Stimulated activated CD8-positive, alpha-beta memory T cell treated with anti-CD3 and anti-CD28 coated beads, Interleukin-4, amount 100 ng/mL, for 4 hours (primary cell): Measurements from ENCODE around the gene C1orf167.

Source experiments
- DNase-seq, 2 donors: peaks; one replicate each; pipeline ENCODE4 v3.0.0-alpha.2; 2020; ENCODE audit warnings: low read depth in 2 of 2, low spot score in 1 of 2

C1orf167 gene

DNA sequence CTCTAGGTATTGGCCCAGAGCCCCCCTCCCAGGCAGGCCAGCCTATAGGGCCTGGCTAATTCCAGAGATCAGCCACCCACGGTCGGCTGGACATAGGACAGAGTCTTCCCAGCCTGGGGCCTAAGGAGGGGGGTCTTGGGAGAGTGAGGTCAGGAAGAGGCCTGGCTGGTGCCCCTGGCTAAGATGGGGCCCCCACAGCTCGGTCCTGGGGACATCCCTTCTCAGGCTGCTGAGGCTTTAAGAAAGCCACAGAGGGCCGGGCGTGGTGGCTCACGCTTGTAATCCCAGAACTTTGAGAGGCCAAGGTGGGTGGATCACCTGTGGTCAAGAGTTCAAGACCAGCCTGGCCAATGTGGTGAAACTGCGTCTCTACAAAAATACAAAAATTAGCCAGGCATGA, 2.5 kb downstream of the C1orf167 start:
- no peak for DNase-seq

- DNase-seq: no peak
Observed at GRCh38 chr1:11765661-11766428, 3.9 kb downstream of the C1orf167 start.

DNA sequence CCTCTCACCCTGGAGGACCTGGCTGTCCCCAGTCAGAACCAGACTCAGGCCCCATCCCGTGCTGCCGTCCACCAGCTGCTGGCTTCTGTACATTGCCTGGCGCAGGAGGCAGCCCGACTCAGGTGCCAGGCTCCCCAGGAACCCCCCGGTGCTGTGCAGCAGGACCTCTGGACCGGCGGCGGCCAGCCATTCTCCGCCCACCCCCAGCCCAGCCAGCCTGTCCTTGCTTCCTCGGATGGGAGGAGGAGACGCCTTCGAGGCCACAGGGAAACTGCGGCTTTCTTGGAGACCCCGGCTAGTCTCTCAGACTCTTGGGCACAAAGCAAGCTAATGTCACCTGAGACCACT, 4.4 kb downstream of the C1orf167 start:
- DNase-seq: no peak

DNA sequence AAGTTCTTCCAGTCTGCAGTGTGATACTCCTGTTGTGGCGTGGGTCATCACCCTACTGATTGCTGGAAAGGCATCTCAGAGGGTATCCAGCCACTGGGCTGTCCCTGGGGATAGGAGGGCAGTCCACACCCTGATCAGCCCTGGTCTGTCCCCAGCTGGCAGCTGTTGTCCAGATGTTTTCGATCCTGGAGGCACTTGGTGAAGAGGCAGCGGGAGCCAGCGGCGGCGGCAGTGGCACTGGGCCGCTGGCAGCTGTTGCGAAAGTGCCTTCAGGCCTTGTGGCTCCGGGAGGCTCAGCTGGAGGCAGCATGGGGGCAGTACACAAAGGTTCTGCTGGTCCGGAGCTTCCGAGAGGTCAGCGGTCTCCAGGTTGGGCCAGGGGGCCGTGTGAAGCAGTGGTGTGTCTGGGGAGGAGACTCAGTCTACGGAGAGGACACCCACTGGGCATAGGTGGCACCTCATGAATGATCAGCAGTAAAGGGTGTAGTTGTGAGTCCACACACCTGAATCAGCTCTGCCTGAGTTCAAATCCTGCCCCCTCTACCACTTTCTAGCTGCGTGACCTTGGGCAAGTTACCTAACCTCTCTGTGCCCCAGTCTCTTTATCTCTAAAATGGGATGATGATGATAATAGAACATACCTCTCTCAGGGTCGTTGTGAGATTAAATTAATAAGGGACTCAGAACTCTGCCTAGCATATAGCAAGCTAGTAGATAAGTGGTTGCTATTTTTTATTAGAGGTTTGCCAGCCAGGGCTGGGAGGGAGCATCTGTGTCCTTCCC, 6.1 kb downstream of the C1orf167 start:
- no peak for DNase-seq

DNA sequence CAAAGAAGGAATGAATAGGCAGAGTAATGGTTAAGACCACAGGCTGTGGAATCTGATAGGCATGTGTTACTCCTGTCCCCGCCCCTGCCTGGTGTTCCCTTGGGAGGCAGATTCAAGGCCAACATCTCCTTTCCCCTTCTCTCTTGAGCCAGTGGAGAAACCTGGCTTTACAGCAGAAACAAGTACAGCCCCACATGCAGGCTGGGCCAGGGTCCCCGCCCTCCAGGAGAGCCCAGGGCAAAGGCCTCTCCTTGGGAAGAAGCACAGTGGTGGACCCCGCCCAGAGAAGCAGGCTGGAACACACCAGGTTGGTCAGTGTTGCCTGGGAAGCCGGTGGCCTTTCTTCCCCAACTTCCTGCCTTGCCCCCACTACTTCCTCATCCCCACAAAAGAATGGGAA, 6.8 kb downstream of the C1orf167 start:
- no peak for DNase-seq

DNA sequence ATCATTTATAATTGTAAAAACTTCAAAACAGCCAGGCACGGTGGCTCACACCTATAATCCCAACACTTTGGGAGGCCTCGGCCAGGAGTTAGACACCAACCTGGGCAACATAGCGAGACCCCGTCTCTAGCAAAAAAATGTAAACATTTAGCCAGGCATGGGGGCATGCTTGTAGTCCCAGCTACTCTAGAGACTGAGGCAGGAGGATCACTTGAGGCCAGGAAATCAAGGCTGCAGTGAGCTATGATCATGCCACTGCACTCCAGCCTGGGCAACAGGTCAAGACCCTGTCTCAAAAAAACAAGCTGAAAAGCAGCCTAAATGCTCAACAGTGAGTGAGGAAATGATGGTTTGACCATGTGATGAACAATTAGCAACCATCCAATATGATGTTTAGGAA, 7.3 kb downstream of the C1orf167 start:
- DNase-seq: no peak

DNA sequence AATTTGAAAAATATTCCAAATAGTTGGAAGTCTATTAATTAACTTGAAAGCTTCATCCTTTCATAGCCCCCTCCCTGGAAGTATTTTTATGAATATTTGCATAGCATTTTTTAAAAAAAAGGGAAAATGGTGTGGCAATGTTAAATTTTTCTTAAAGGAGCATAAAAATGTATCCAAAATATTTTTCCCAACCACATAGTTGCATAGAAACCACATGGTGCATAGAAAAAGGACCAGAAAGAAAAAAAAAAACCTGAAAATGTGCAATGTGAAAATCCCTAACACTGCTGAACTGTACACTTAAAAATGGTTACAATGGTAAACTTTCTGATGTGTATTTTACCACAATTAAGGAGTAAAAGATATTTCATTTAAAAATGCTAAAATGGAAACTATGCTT, 8.0 kb downstream of the C1orf167 start:
- no peak for DNase-seq

GRCh38 chr1:11771481-11772043, 9.6 kb downstream of the C1orf167 start:
- no peak for DNase-seq

DNA sequence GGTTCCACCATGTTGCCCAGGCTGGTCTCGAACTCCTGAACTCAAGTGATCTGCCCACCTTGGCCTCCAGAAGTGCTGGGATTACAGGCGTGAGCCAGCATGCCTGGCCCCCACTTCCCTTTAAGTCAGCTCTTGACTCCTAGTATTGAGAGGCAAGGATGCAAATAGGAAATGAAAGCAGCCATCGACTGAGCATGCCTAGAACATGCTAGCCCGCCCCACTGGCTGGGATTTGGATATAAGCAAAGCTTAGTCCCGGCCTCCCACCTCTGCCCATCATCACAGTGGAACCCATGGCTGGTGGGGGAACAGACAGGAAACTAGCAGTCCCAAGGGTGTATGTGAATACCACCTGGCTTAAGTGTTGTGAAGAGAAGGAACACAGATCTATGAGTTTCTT, 10.5 kb downstream of the C1orf167 start:
- DNase-seq: no peak

DNA sequence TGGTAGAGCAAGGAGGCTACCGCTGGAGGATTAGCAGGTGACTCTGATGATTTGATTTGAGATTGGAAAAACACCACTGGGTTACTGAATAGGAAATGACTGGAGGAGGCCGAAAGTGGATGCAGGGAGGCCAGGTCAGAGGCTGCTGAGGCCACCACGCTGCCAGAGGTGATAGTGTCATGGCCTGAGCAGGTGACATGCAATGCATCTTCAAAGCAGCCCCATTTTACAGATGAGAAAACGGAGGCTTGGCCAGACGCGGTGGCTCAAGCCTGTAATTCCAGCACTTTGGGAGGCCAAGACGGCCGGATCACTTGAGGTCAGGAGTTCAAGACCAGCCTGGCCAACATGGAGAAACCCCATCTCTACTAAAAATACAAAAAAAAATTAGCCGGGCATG, 12.8 kb downstream of the C1orf167 start:
- no peak for DNase-seq

DNA sequence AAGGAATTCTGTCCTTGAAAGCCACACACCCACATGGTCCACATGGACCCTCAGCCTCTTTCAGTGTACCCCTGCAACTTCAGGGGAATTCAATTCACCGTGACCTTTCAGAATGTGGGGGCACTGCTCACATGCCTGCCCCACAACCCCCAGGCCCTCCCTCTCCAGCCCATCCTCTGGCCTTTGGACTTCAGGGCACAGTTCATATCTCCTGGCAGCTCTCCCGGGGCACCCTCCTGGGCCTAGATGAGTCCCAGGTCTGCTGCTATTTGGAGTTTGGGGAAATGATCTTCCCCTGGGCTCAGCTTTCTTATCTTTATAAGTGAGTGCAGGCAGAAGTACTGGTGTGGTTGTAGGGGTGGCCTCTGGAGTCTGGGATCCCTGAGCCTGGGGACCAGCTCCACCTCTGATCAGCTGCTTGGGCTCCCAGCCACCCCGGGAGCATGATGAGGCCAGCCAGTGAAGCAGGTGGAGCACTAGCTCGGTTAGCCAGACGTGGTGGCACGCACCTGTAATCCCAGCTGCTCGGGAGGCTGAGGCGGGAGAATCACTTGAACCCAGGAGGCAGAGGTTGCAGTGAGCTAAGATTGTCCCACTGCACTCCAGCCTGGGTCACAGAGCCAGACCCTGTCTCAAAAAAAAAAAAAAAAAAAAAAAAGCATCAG, 15.8 kb downstream of the C1orf167 start:
- DNase-seq: no peak

DNA sequence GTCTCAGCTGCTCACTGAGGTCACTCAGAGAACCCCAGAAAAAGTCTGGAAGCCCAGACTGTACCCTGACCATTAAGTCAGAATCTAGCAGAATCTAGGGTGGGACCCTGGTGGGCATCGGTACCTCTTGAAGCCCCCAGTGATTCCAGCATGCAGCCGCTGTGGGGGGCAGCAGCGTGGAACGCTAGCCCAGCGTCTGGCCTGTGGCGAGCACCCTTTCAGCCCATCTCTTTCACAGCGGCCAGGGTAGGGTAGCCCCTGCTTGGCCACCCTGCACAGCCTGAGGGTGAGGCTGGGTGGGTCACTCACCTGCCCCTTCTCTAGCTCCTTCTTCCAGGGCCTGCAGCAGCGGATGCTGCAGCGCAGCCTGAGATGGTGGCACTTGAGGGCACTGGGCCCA, 16.3 kb downstream of the C1orf167 start:
- DNase-seq: no peak

- no peak for DNase-seq
Observed at GRCh38 chr1:11778844-11779623, 17.0 kb downstream of the C1orf167 start.

DNA sequence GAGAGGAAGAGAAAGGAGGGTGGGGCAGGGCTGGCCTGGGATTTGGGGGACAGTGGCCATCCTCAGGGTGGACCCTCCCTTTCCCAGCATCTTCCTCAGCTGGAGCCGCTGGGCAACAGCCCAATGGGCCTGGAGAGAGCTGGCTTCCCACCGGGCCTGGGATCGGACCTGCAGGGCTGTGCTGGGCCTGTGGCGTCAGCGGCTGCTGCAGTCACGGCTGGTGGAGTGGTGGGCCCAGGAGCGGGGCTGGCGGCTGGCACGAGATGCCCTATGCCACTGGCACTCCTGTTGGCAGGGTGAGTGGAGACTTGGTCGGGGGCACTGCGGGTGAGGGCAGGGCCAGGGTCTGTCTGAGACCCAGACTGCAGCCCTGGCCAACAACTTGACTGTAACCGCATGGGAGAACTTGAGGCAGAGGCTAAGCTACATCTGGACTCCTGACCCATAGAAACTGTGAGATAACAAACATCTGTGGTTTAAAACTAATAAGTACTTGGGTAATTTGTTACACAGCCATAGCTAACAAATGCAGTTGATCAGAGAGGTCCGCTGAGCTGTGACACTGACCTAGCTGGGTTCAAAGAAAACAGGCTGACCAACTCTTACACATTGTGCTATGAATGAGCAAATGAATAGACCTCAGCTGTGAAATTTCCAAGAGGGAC, 17.9 kb downstream of the C1orf167 start:
- DNase-seq: no peak

DNA sequence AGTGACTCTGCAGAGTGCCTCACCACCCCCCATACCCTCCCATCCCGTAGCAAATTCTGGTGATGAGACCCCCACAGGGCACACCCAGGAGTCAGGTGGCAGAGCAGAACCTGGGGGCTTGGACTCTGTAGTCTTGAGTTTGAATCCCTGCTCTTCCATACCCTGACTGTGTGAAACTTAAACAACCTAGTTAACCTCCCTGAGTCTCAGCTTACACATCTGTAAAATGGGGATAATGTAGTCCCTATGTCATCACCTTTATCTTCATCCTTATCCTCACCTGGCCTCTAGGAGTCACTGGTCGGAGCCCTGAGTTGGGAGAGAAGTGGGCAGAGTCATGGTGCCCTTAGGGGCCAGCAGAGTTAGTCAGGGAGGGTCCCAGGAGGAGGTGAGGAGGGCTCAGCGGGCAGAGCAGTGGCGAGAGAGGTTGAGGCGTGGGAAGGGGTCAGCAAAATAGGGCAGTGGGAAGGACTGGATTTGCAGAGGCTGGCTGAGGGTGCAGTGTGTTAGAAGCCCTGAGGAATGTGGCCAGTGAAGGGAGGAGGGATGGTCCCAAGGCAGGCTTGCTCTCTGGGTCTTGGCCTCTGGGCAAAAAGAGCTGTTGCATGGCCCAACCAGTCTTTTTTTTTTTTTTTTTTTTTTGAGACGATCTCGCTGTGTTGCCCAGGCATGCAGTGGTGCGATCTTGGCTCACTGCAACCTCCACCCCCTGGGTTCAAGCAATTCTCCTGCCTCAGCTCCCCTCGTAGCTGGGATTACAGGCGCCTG, 18.6 kb downstream of the C1orf167 start:
- no peak for DNase-seq

GRCh38 chr1:11781297-11781696, 19.3 kb downstream of the C1orf167 start:
- DNase-seq: no peak

GRCh38 chr1:11782127-11782708, 20.2 kb downstream of the C1orf167 start:
- DNase-seq: no peak

- DNase-seq: no peak
Observed at GRCh38 chr1:11783556-11783955, 21.6 kb downstream of the C1orf167 start.

GRCh38 chr1:11784256-11784992, 22.4 kb downstream of the C1orf167 start:
- no peak for DNase-seq
